Stomach smooth muscle (tissue), 2 donors: ENCODE results near the gene TMPRSS4.

Experiments
- H3K27ac ChIP-seq: one replicate; pipeline ENCODE4 v1.7.0; 2013; ENCODE audit warnings: mild to moderate bottlenecking, low read length, inconsistent platforms
- H3K27me3 ChIP-seq, 2 donors: one replicate each; pipeline ENCODE4 v1.7.0; 2013; ENCODE audit warnings: low read length in 2 of 2; ENCODE audit not compliant: insufficient read depth in 2 of 2, control insufficient read depth in 1 of 2
- H3K36me3 ChIP-seq, 2 donors: one replicate each; pipeline ENCODE4 v1.7.0; 2013; ENCODE audit warnings: low read length in 2 of 2; ENCODE audit not compliant: control insufficient read depth in 2 of 2, insufficient read depth in 2 of 2
- H3K4me1 ChIP-seq: one replicate; pipeline ENCODE4 v1.7.0; 2013; ENCODE audit warnings: low read length; ENCODE audit not compliant: control insufficient read depth, insufficient read depth
- H3K4me3 ChIP-seq, 2 donors: one replicate each; pipeline ENCODE4 v1.7.0; 2013; ENCODE audit warnings: low read length in 2 of 2
- H3K9ac ChIP-seq, 2 donors: one replicate each; pipeline ENCODE4 v1.7.0; 2013; ENCODE audit warnings: low read length in 2 of 2, mild to moderate bottlenecking in 1 of 2
- H3K9me3 ChIP-seq, 2 donors: one replicate each; pipeline ENCODE4 v1.7.0; 2013; ENCODE audit warnings: low read length in 2 of 2; ENCODE audit not compliant: control insufficient read depth in 2 of 2
- donor health status: healthy.
- donor health status: Pancreatic carcinoma.

Gene TMPRSS4

DNA sequence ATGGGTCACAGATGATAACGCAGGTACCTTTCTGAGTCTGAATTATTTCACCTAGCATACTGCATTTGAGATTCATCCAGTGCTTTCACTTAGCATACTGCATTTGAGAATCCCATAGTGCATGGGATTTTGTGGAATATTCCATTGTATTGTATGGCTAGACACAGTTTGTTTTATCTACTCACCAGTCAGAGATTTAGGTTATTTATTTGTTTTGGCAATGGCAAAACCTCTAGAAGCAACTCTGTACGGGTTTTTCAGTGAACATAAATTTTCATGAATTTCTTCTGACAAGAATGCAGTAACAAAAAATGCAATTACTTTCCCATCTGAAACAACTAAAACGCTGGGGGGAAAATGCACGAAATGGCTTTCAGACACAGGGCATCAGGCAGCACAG, 51.4 kb downstream of the TMPRSS4 start:
- H3K4me3 ChIP-seq, result no peak overlapping the region
- H3K9ac ChIP-seq, result no peak overlapping the region
- no peaks in the 10 kb centered on the region for H3K4me1 ChIP-seq
- H3K27me3 ChIP-seq, result no peaks in the 10 kb centered on the region
- H3K36me3 ChIP-seq, result no peaks in the 10 kb centered on the region
- H3K27ac ChIP-seq, result no peak overlapping the region
- H3K9me3 ChIP-seq, result no peaks in the 10 kb centered on the region

- peaks cover 0 to 2% of the 10 kb centered on the region in 2 donors for H3K27me3 ChIP-seq
- no peaks in the 10 kb centered on the region for H3K9me3 ChIP-seq
- no peaks in the 10 kb centered on the region for H3K36me3 ChIP-seq
- no peak overlapping the region for H3K27ac ChIP-seq
- H3K9ac ChIP-seq, result no peak overlapping the region
- no peaks in the 10 kb centered on the region for H3K4me1 ChIP-seq
- no peak overlapping the region for H3K4me3 ChIP-seq
These were observed 52.0 kb downstream of the TMPRSS4 start for GRCh38 chr11:118128721-118129470.

- Histone ChIP-seq H3K9ac (no peak overlapping the region), H3K36me3 (no peaks in the 10 kb centered on the region), H3K27ac (no peak overlapping the region), H3K9me3 (no peaks in the 10 kb centered on the region), H3K27me3 (peaks cover 0 to 2% of the 10 kb centered on the region in 2 donors), H3K4me1 (no peaks in the 10 kb centered on the region), H3K4me3 (no peak overlapping the region)
These were observed 52.7 kb downstream of the TMPRSS4 start for GRCh38 chr11:118129471-118130172.

DNA sequence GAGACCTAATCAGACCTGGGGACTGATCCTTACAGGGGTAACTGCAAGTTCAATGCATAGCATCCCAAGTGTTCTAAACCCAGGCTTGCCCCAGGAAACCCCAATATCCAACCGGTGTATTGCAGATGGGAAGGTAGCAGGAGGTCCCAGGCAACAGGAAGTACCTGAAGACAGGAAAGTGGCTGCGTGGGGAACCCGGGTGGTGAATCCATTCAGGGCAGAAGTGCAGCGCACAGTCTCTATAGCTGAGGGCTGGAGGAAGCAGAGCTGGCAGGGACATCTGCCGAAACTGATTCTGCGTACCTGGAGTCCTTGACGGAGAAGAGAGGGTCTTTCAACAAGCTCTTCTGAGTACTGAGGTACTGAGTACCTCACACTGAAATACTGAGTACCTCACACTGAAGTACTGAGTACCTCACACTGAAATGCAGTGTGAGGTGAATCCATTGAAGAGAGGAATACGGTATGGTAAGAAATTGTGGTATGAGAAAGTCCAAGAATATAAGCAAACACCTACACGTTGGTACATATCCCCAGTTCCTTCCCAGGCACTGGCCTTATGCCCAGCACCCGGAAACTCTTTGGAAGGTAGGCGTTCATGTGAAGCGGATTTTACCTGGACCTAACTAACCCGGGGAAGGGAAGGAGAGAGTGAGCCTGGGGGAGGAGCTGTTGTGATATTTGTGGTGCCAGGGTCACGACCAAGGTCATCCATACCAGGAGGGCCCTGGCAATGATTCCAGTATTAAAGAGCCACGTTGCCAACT, 55.7 kb downstream of the TMPRSS4 start:
- Histone ChIP-seq H3K4me3 (no peak overlapping the region), H3K27me3 (peaks cover 0 to 8% of the 10 kb centered on the region in 2 donors), H3K4me1 (no peaks in the 10 kb centered on the region), H3K9me3 (no peaks in the 10 kb centered on the region), H3K9ac (no peak overlapping the region), H3K27ac (no peak overlapping the region), H3K36me3 (no peaks in the 10 kb centered on the region)

DNA sequence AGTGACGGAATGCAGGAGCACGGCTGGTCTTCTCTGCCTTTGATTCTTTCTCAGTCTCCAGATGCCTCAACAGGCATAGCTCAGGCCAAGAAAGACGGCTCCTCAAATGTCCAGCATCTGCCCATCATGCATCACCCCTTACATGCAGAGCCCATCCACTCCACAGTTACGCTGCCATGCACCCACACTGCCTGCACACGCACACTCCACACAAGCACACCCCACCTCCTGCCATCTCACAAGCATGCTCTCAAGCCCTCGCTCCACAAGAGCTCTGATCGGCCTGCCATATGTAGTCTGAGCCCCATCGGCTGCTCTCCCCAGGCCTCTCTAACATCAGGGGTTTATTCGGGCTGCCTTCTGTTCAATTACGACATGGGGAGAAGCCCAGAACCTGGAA, 56.9 kb downstream of the TMPRSS4 start:
- no peaks in the 10 kb centered on the region for H3K9me3 ChIP-seq
- H3K9ac ChIP-seq, result no peak overlapping the region
- H3K36me3 ChIP-seq, result no peaks in the 10 kb centered on the region
- H3K27ac ChIP-seq, result no peak overlapping the region
- peaks cover 0 to 12% of the 10 kb centered on the region in 2 donors for H3K27me3 ChIP-seq
- no peaks in the 10 kb centered on the region for H3K4me1 ChIP-seq
- H3K4me3 ChIP-seq, result no peak overlapping the region

- Histone ChIP-seq H3K36me3 (no peaks in the 10 kb centered on the region), H3K9ac (no peak overlapping the region), H3K27me3 (peaks cover 2 to 14% of the 10 kb centered on the region in 2 donors), H3K4me3 (no peak overlapping the region), H3K4me1 (no peaks in the 10 kb centered on the region), H3K9me3 (no peaks in the 10 kb centered on the region), H3K27ac (no peak overlapping the region)
These were observed 58.3 kb downstream of the TMPRSS4 start for GRCh38 chr11:118135051-118135795.

DNA sequence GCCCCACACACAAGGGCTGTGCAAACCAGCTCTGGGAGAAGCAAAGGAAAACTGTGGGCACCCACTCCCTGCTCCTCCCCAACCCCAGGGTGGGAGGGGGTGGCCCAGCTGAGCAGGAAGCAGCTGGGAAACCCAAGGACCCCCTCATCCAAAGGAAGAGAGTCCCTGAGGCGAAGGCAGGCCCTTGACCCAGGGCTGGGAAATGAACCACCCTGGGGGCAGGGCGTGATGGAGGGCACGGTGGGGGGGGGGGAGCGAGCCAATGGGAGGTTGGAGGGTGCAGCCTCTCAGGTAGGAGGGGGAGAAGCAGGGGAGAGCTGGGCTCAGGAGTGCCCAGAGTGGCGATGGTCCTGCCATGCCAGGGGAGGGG, 58.9 kb downstream of the TMPRSS4 start:
- H3K27me3 ChIP-seq, result peaks cover 7 to 16% of the 10 kb centered on the region in 2 donors

GRCh38 chr11:118136341-118136740, 59.5 kb downstream of the TMPRSS4 start:
- Histone ChIP-seq H3K9ac (no peak overlapping the region), H3K4me1 (no peaks in the 10 kb centered on the region), H3K27me3 (peaks cover 12 to 16% of the 10 kb centered on the region in 2 donors)

More for the DNA sequence above, 58.9 kb downstream of the TMPRSS4 start:
- no peaks in the 10 kb centered on the region for H3K4me1 ChIP-seq
- no peak overlapping the region for H3K27ac ChIP-seq
- no peaks in the 10 kb centered on the region for H3K36me3 ChIP-seq
- no peak overlapping the region for H3K9ac ChIP-seq
- no peaks in the 10 kb centered on the region for H3K9me3 ChIP-seq
- H3K4me3 ChIP-seq, result no peak overlapping the region

DNA sequence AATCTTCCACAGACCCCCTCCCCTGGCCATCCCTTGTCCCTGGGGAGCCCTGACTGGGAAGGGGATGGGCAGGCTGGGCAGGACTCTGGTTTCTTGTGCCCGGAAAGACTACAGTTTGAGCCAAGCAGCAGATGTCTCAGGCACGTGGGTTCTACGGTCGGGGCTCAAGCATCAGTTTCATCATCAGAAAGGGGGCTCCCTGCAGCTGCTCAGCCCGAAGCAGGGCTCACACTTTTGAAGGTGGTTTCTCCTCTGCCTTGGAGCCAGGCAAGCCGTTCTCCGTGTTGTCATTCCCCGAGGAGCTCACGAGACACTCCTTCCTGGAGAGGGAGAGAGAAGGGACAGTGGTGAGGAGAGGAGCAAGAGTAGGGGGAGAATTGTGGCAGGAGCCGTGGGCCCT, 59.9 kb downstream of the TMPRSS4 start:
- no peak overlapping the region for H3K4me3 ChIP-seq
- no peak overlapping the region for H3K27ac ChIP-seq
- no peaks in the 10 kb centered on the region for H3K9me3 ChIP-seq
- H3K9ac ChIP-seq, result no peak overlapping the region
- peaks cover 16 to 18% of the 10 kb centered on the region in 2 donors for H3K27me3 ChIP-seq
- no peaks in the 10 kb centered on the region for H3K4me1 ChIP-seq
- no peaks in the 10 kb centered on the region for H3K36me3 ChIP-seq

More at GRCh38 chr11:118136341-118136740, 59.5 kb downstream of the TMPRSS4 start:
- Histone ChIP-seq H3K9me3 (no peaks in the 10 kb centered on the region), H3K36me3 (no peaks in the 10 kb centered on the region), H3K27ac (no peak overlapping the region), H3K4me3 (no peak overlapping the region)

DNA sequence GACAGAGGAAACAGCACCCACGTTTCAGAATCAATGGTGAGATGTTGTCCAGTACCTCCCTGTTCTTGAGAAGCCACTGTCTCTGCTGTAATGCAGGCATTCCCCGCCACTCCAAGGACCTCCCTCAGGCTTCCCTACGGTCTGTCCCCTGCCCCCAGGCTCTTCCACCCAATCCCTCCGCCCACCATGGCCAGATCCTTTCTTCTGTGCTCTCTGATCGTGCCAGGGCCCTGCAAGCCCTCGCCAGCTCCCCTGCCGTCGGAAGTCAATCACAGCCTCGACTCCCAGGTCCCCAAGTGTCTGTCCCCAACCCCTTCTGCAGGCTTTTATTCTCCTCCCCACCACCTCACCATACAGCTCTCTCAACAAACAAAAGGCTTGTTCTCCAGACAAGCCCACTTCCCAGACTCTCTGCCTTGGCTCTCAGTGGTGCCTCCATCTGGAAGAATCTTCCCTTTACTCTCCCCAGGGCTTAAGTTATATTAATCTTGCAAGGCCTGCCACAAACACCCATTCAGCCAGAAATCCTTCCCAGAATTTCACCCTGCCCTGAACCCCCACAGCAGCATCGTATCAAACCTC, 62.1 kb downstream of the TMPRSS4 start:
- Histone ChIP-seq H3K36me3 (no peaks in the 10 kb centered on the region), H3K27ac (no peak overlapping the region), H3K4me3 (no peak overlapping the region), H3K9ac (no peak overlapping the region), H3K9me3 (no peaks in the 10 kb centered on the region), H3K27me3 (peaks cover 28 to 32% of the 10 kb centered on the region in 2 donors), H3K4me1 (no peaks in the 10 kb centered on the region)
